Tongue (tissue), 2 donors: Measurements from ENCODE around the gene TAF4B. TPM values are rescaled to one million over a fixed set of nuclear protein-coding genes. Genes with fewer than 3 reads are reported as not detected.
"Not testable (repeated sequence)": the region's sequence is repeated elsewhere in the genome, so short reads cannot be mapped to it uniquely, and the experiment has no call there.

Experiments used
- DNase-seq: peaks from one replicate; pipeline ENCODE4 v3.0.0-alpha.2; 2015
- total RNA-seq: library from RNA; depleted of rRNA; stranded (reverse); fragments of >200 nt; gene quantifications from one replicate; pipeline ENCODE4 v1.2.3, GENCODE V29; 2014

Gene TAF4B
- total RNA-seq, 1 donor from 2014 or later, result 5.3 TPM

- DNase-seq, result no peak
Observed at GRCh38 chr18:26309281-26309680, 83.0 kb downstream of the TAF4B start.

- DNase-seq, result no peak
Observed at GRCh38 chr18:26312199-26312598, 86.0 kb downstream of the TAF4B start.

- DNase-seq, result no peak
Observed at GRCh38 chr18:26317398-26317797, 91.2 kb downstream of the TAF4B start.

- DNase-seq, result no peak
Observed at GRCh38 chr18:26320686-26321085, 94.4 kb downstream of the TAF4B start.

GRCh38 chr18:26322890-26323653 is 96.8 kb downstream of the TAF4B start:
- DNase-seq, result no peak

- no peak for DNase-seq
Observed at GRCh38 chr18:26325771-26326170, 99.5 kb downstream of the TAF4B start.

- no peak for DNase-seq
Observed at GRCh38 chr18:26327062-26327461, 100.8 kb downstream of the TAF4B start.

GRCh38 chr18:26332991-26333390 is 106.7 kb downstream of the TAF4B start:
- DNase-seq, result no peak

GRCh38 chr18:26335156-26335555 is 108.9 kb downstream of the TAF4B start:
- no peak for DNase-seq

- DNase-seq, result peak; percentile 86
Observed at GRCh38 chr18:26335571-26336487, 109.6 kb downstream of the TAF4B start.

GRCh38 chr18:26336572-26336971 is 110.3 kb downstream of the TAF4B start:
- DNase-seq, result no peak

- peak; percentile 27 for DNase-seq
Observed at GRCh38 chr18:26342646-26343045, 116.4 kb downstream of the TAF4B start.

GRCh38 chr18:26350961-26351360 is 124.7 kb downstream of the TAF4B start:
- no peak for DNase-seq

- DNase-seq, result no peak
Observed at GRCh38 chr18:26356045-26356785, 130.0 kb downstream of the TAF4B start.

- no peak for DNase-seq
Observed at GRCh38 chr18:26357960-26358359, 131.7 kb downstream of the TAF4B start.

- DNase-seq, result no peak
Observed at GRCh38 chr18:26362021-26362420, 135.8 kb downstream of the TAF4B start.

- no peak for DNase-seq
Observed at GRCh38 chr18:26367425-26367824, 141.2 kb downstream of the TAF4B start.

- no peak for DNase-seq
Observed at GRCh38 chr18:26370037-26370436, 143.8 kb downstream of the TAF4B start.

GRCh38 chr18:26376105-26376504 is 149.9 kb downstream of the TAF4B start:
- no peak for DNase-seq

GRCh38 chr18:26378701-26379100 is 152.5 kb downstream of the TAF4B start:
- no peak for DNase-seq

GRCh38 chr18:26381555-26381954 is 155.3 kb downstream of the TAF4B start:
- not testable (repeated sequence) for DNase-seq

- DNase-seq, result peak; percentile 74
Observed at GRCh38 chr18:26383454-26384270, 157.4 kb downstream of the TAF4B start.
